Liver (tissue), 9 donors: ENCODE data around the gene CITED1. TPM values are rescaled to one million over a fixed set of nuclear protein-coding genes. Genes with fewer than 3 reads are reported as not detected.
A peak's percentile ranks its signal among the peaks of the same experiment; 100 is the strongest.

ENCODE experiments used
- DNase-seq: peaks from one replicate; pipeline ENCODE4 v3.0.0-alpha.2; 2017; ENCODE audit warnings: low spot score
- H3K27ac ChIP-seq, 2 donors: one replicate each; pipeline ENCODE4 v1.7.0; 2013; ENCODE audit warnings: inconsistent platforms in 2 of 2, low read length in 2 of 2, control low read depth in 1 of 2, low read depth in 1 of 2, mild to moderate bottlenecking in 1 of 2
- H3K27me3 ChIP-seq, 4 donors: one replicate each; pipeline versions ENCODE4 v1.6.1 to v1.7.0; 2013; ENCODE audit warnings: low read length in 3 of 4, inconsistent platforms in 1 of 4, mild to moderate bottlenecking in 1 of 4, moderate library complexity in 1 of 4; ENCODE audit not compliant: control insufficient read depth in 4 of 4, insufficient read depth in 4 of 4
- H3K36me3 ChIP-seq, 4 donors: one replicate each; pipeline versions ENCODE4 v1.6.1 to v1.7.0; 2013; ENCODE audit warnings: low read length in 3 of 4, mild to moderate bottlenecking in 3 of 4, low read depth in 1 of 4, moderate library complexity in 1 of 4; ENCODE audit not compliant: control insufficient read depth in 4 of 4, insufficient read depth in 3 of 4
- H3K4me1 ChIP-seq, 4 donors: one replicate each; pipeline versions ENCODE4 v1.6.1 to v1.7.0; 2013; ENCODE audit warnings: low read length in 3 of 4, mild to moderate bottlenecking in 3 of 4, moderate library complexity in 1 of 4; ENCODE audit not compliant: control insufficient read depth in 4 of 4, insufficient read depth in 4 of 4
- H3K4me3 ChIP-seq, 3 donors: one replicate each; pipeline versions ENCODE4 v1.6.1 to v1.7.0; 2013; ENCODE audit warnings: low read length in 3 of 3, control low read depth in 1 of 3, low read depth in 1 of 3, mild to moderate bottlenecking in 1 of 3
- H3K9ac ChIP-seq, 2 donors: one replicate each; pipeline ENCODE4 v1.7.0; 2013; ENCODE audit warnings: low read length in 2 of 2, mild to moderate bottlenecking in 2 of 2, moderate library complexity in 2 of 2, control low read depth in 1 of 2, low read depth in 1 of 2
- H3K9me3 ChIP-seq, 4 donors: one replicate each; pipeline versions ENCODE4 v1.6.1 to v1.7.0; 2013; ENCODE audit warnings: low read length in 3 of 4; ENCODE audit not compliant: control insufficient read depth in 4 of 4
- EGR1 ChIP-seq, 2 donors: IDR thresholded peaks; 2 replicates each; pipeline ENCODE4 v1.6.1; 2016 to 2018; ENCODE audit warnings: antibody characterized with exemption in 2 of 2, low read depth in 2 of 2
- FOXA2 ChIP-seq: IDR thresholded peaks from 2 replicates; pipeline ENCODE4 v1.6.1; 2016; ENCODE audit warnings: antibody characterized with exemption
- GABPA ChIP-seq, 2 donors: IDR thresholded peaks in 1 of 2; conservative IDR thresholded peaks in 1 of 2; 2 replicates each; pipeline ENCODE4 v1.6.1; 2016; ENCODE audit warnings: antibody characterized with exemption in 2 of 2, mild to moderate bottlenecking in 1 of 2, moderate library complexity in 1 of 2
- HNF4G ChIP-seq: IDR thresholded peaks from 2 replicates; pipeline ENCODE4 v1.6.1; 2016; ENCODE audit warnings: antibody characterized with exemption
- JUND ChIP-seq, 2 donors: IDR thresholded peaks; 2 replicates each; pipeline ENCODE4 v1.6.1; 2016; ENCODE audit warnings: antibody characterized with exemption in 2 of 2
- MAX ChIP-seq: IDR thresholded peaks from 2 replicates; pipeline ENCODE4 v1.6.1; 2016; ENCODE audit warnings: antibody characterized with exemption
- NR2F2 ChIP-seq: IDR thresholded peaks from 2 replicates; pipeline ENCODE4 v1.6.1; 2016; ENCODE audit warnings: antibody characterized with exemption
- RAD21 ChIP-seq, 2 donors: IDR thresholded peaks; 2 replicates each; pipeline ENCODE4 v1.6.1; 2016; ENCODE audit warnings: antibody characterized with exemption in 2 of 2, mild to moderate bottlenecking in 2 of 2
- REST ChIP-seq: IDR thresholded peaks from 2 replicates; pipeline ENCODE4 v1.6.1; 2016; ENCODE audit warnings: antibody characterized with exemption, mild to moderate bottlenecking
- RXRA ChIP-seq, 2 donors: IDR thresholded peaks; 2 replicates each; pipeline ENCODE4 v1.6.1; 2017 to 2018; ENCODE audit warnings: antibody characterized with exemption in 2 of 2, mild to moderate bottlenecking in 1 of 2
- SP1 ChIP-seq: IDR thresholded peaks from 2 replicates; pipeline ENCODE4 v1.6.1; 2018; ENCODE audit warnings: antibody characterized with exemption, mild to moderate bottlenecking
- TAF1 ChIP-seq: conservative IDR thresholded peaks from 2 replicates; pipeline ENCODE4 v1.6.1; 2016; ENCODE audit warnings: antibody characterized with exemption, mild to moderate bottlenecking
- YY1 ChIP-seq: IDR thresholded peaks from 2 replicates; pipeline ENCODE4 v1.6.1; 2016; ENCODE audit warnings: antibody characterized with exemption, mild to moderate bottlenecking
- ZBTB33 ChIP-seq: IDR thresholded peaks from 2 replicates; pipeline ENCODE4 v1.6.1; 2016; ENCODE audit warnings: antibody characterized with exemption
- WGBS: extraction: QIAGEN DNeasy Blood & Tissue Kit; methylation state at CpG from one replicate; pipeline ENCODE4 v1.1.7; 2013; 5-methylcytosine and 5-hydroxymethylcytosine counted together
- polyA plus RNA-seq, 2 donors: library from polyadenylated mRNA; stranded (reverse) in 1 of 2; unstranded in 1 of 2; fragments of 200-250 nt in 1 of 2; fragments of >200 nt in 1 of 2; fragmentation: Nextera tagmentation in 1 of 2; extraction: Ambion mirVana in 1 of 2; gene quantifications; one replicate each; pipeline versions ENCODE4 v1.2.1 to v1.2.3, GENCODE V29; 2013 to 2015
- total RNA-seq, 2 donors: library from RNA; depleted of rRNA; stranded (reverse); fragments of >200 nt; gene quantifications; one replicate each; pipeline ENCODE4 v1.2.3, GENCODE V29; 2014
- TF ChIP-seq, protein P1 (sequence below): fragments of 150-350 bp; IDR thresholded peaks from 2 replicates; pipeline ENCODE4 v1.5.1; 2017; ENCODE audit warnings: improper control_type of control experiment, low read depth, low read length; ENCODE audit not compliant: missing input control
- TF ChIP-seq, protein P2 (sequence below): IDR thresholded peaks from 2 replicates; pipeline ENCODE4 v1.6.1; 2016; ENCODE audit warnings: antibody characterized with exemption
- donor health status: healthy.
- donor health status: healthy.
- donor health status: healthy.
- donor health status: healthy.
- donor health status: healthy.

The CITED1 gene
- total and polyA plus RNA-seq, 4 donors: 0.09 TPM; not detected in 3

DNA sequence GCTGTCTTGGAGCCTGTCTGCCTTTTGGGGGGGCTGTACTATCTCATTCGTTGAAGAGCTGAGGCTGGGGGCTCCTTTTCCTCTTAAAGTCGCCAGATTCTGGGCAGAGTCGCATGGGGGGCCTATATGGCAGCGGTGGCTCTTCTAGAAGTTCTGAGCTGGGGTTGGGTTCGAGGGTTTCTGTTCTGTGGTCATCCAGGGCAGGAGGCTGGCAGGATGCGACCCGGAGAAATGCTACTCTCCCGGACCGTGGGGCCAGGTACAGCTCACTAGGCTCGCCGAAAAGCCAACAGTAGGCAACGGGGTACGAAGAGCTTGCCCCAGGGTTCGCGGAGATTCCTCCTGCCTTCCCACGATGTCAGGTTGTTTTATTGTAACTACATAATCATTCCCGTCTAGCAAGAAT, 1.9 kb upstream of the CITED1 start:
- DNase-seq: no peak
- no peak overlapping the region for H3K9ac ChIP-seq

More for the DNA sequence above, 1.9 kb upstream of the CITED1 start:
- Histone ChIP-seq H3K4me3 (peak overlapping the region in 1 of 3 donors; percentile 63), H3K9me3 (no peaks in the 10 kb centered on the region), H3K27ac (no peak overlapping the region), H3K4me1 (peaks cover 6 to 39% (median 23%) of the 10 kb centered on the region in 4 donors), H3K27me3 (peaks cover 0 to 12% (median 0%) of the 10 kb centered on the region in 4 donors), H3K36me3 (no peaks in the 10 kb centered on the region)
- 8% methylated on average over 17 of the region's 17 CpGs for WGBS
- TF ChIP-seq, protein P1, sequence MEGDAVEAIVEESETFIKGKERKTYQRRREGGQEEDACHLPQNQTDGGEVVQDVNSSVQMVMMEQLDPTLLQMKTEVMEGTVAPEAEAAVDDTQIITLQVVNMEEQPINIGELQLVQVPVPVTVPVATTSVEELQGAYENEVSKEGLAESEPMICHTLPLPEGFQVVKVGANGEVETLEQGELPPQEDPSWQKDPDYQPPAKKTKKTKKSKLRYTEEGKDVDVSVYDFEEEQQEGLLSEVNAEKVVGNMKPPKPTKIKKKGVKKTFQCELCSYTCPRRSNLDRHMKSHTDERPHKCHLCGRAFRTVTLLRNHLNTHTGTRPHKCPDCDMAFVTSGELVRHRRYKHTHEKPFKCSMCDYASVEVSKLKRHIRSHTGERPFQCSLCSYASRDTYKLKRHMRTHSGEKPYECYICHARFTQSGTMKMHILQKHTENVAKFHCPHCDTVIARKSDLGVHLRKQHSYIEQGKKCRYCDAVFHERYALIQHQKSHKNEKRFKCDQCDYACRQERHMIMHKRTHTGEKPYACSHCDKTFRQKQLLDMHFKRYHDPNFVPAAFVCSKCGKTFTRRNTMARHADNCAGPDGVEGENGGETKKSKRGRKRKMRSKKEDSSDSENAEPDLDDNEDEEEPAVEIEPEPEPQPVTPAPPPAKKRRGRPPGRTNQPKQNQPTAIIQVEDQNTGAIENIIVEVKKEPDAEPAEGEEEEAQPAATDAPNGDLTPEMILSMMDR: no peak
- TF ChIP-seq REST: no peak
- no peak for TF ChIP-seq ZBTB33
- TF ChIP-seq TAF1: no peak
- TF ChIP-seq HNF4G: no peak
- TF ChIP-seq RAD21 (IDR thresholded peaks at IDR 0.05): no peak
- TF ChIP-seq GABPA (IDR thresholded peaks at IDR 0.05 in 1 of 2, conservative IDR thresholded peaks at IDR 0.05 in 1 of 2): no peak
- no peak for TF ChIP-seq SP1
- no peak for TF ChIP-seq FOXA2
- TF ChIP-seq EGR1 (IDR thresholded peaks at IDR 0.05; ENCODE audit: low read depth in 2 of 2): no peak
- no peak for TF ChIP-seq YY1
- TF ChIP-seq, protein P2, sequence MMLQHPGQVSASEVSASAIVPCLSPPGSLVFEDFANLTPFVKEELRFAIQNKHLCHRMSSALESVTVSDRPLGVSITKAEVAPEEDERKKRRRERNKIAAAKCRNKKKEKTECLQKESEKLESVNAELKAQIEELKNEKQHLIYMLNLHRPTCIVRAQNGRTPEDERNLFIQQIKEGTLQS: no peak
- no peak for TF ChIP-seq JUND (IDR thresholded peaks at IDR 0.05)
- TF ChIP-seq RXRA (IDR thresholded peaks at IDR 0.05): no peak
- TF ChIP-seq NR2F2: no peak
- no peak for TF ChIP-seq MAX
